Activated T-helper 1 cell treated with anti-CD3 and anti-CD28 coated beads, Interleukin-12 subunit alpha, Interleukin-12 subunit beta, Interleukin-2, Interleukin-4 antibody, amounts not matched to agents 30 ng/mL and 10 ng/mL and 1 ng/mL, durations not matched to agents 14 hours and 24 hours and 36 hours (primary cell): ENCODE results near the gene SGCA. TPM values are rescaled to one million over a fixed set of nuclear protein-coding genes. Genes with fewer than 3 reads are reported as not detected.
A peak's percentile ranks its signal among the peaks of the same experiment; 100 is the strongest.

Experiments
- DNase-seq: peaks from one replicate; pipeline ENCODE4 v3.0.0; 2021; ENCODE audit warnings: low spot score
- H3K27ac Mint-ChIP-seq: one replicate; pipeline ENCODE4 v1.8.0; 2021; ENCODE audit warnings: mild to moderate bottlenecking, mixed read lengths
- H3K27me3 Mint-ChIP-seq: one replicate; pipeline ENCODE4 v1.8.0; 2022; ENCODE audit warnings: mild to moderate bottlenecking, moderate library complexity, mixed read lengths; ENCODE audit not compliant: insufficient read depth
- H3K36me3 Mint-ChIP-seq: one replicate; pipeline ENCODE4 v1.8.0; 2021; ENCODE audit warnings: low read depth, mixed read lengths
- H3K4me1 Mint-ChIP-seq: one replicate; pipeline ENCODE4 v1.8.0; 2021; ENCODE audit warnings: low read depth, mixed read lengths
- H3K4me3 Mint-ChIP-seq: one replicate; pipeline ENCODE4 v1.8.0; 2021; ENCODE audit warnings: mild to moderate bottlenecking, moderate library complexity, mixed read lengths
- H3K9me3 Mint-ChIP-seq: one replicate; pipeline ENCODE4 v1.8.0; 2021; ENCODE audit warnings: mixed read lengths
- intact Hi-C: fragments of 100-400 bp; cut with micrococcal nuclease; formaldehyde crosslinking; loops from one replicate; pipeline ENCODE4 v1.15.1; 2024
- total RNA-seq: library from RNA; stranded (reverse); gene quantifications from 2 replicates; pipeline ENCODE4 v1.2.3, GENCODE V29; 2022

The SGCA gene
- total RNA-seq, 1 donor from 2014 or later, result 0.49 TPM

GRCh38 chr17:50148226-50149090 is 17.3 kb upstream of the SGCA start:
- peak; percentile 55 for DNase-seq
- H3K27me3 Mint-ChIP-seq, result no peaks in the 10 kb centered on the region
- peak overlapping the region; percentile 94 for H3K27ac Mint-ChIP-seq
- H3K4me1 Mint-ChIP-seq, result peaks cover 56% of the 10 kb centered on the region
- H3K36me3 Mint-ChIP-seq, result peaks cover 30% of the 10 kb centered on the region
- no peaks in the 10 kb centered on the region for H3K9me3 Mint-ChIP-seq
- intact Hi-C loops, result loop anchor here (2.0 kb wide), 1 partner anchor 18 kb away; the partner anchor contains the start of gene SAMD14
- H3K4me3 Mint-ChIP-seq, result peak overlapping the region; percentile 98

DNA sequence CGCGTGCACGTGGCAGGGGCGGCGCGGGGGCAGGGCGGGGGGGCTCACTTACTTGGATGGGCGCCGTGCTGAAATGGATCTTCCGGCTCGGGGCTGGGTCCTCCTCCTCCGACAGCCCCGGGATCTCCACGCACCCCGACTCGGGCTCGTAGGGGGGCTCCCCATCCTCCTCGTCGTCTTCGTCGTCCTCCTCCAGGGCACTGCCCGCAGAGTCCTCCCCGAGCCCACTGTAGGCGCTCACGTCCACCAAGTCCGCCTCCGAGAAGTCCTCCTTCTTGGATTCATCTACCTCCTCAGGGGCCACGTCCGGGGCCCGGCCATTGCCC is 16.8 kb upstream of the SGCA start:
- Mint-ChIP-seq H3K9me3 (no peaks in the 10 kb centered on the region), H3K4me3 (peak overlapping the region; percentile 98), H3K36me3 (peaks cover 28% of the 10 kb centered on the region), H3K27me3 (no peaks in the 10 kb centered on the region), H3K27ac (peak overlapping the region; percentile 94), H3K4me1 (peaks cover 51% of the 10 kb centered on the region)
- intact Hi-C loops, result loop anchor here (2.0 kb wide), 1 partner anchor 18 kb away; the partner anchor contains the start of gene SAMD14
- DNase-seq, result no peak

DNA sequence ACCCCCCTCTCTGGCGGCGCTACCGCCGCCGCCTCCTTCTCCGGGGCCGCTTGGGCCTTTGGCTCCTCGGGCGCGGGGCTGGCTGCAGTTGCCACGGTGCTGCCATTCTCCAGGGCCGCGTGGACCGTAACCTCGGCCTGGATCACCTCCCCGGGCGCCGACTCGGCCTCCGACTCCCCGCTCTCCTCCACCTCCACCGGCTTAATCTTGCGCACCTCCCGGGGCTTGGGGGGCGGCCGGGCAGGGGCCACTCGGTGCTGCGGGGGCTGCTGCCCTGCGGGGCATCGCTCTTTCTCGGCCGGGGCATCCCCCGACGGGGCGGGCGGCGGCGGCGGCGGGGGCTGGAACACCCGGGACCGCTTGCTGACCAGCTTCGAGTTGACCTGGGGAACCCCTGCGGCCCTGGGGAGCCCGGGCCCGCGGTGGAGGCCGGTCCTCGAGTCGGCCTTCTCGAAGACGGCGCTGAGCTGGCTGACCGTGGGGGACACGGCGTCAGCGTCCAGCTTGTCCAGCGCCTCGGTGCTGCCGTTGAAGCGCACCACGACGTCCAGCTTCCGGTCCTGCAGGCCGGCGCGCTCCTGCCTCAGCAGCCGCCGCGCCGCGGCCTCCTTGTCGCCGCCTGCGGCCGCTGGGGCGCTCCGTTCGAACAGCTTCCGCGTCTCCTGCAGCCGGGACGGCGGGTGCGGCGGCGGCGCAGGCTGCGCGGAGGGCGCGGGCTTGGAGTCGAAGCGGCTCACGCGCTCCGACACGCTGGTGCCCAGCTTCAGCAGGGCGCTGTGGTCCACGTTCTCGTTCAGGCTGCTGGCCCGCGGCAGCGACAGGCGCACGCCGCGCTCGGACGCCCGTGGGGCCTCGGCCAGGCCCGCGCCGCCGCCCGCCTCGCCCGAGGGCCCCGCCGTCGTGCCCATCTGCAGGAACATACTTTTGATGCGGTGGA is 16.1 kb upstream of the SGCA start:
- peaks cover 22% of the 10 kb centered on the region for H3K36me3 Mint-ChIP-seq
- intact Hi-C loops, result loop anchor here (2.0 to 5.0 kb wide), 3 partner anchors 19 to 472 kb away; partner anchors contain the start of genes KAT7, SAMD14 and SPOP
- H3K4me1 Mint-ChIP-seq, result peaks cover 51% of the 10 kb centered on the region
- peak overlapping the region; percentile 94 for H3K27ac Mint-ChIP-seq
- DNase-seq, result peak; percentile 45
- H3K4me3 Mint-ChIP-seq, result peak overlapping the region; percentile 98
- no peaks in the 10 kb centered on the region for H3K9me3 Mint-ChIP-seq
- H3K27me3 Mint-ChIP-seq, result no peaks in the 10 kb centered on the region

DNA sequence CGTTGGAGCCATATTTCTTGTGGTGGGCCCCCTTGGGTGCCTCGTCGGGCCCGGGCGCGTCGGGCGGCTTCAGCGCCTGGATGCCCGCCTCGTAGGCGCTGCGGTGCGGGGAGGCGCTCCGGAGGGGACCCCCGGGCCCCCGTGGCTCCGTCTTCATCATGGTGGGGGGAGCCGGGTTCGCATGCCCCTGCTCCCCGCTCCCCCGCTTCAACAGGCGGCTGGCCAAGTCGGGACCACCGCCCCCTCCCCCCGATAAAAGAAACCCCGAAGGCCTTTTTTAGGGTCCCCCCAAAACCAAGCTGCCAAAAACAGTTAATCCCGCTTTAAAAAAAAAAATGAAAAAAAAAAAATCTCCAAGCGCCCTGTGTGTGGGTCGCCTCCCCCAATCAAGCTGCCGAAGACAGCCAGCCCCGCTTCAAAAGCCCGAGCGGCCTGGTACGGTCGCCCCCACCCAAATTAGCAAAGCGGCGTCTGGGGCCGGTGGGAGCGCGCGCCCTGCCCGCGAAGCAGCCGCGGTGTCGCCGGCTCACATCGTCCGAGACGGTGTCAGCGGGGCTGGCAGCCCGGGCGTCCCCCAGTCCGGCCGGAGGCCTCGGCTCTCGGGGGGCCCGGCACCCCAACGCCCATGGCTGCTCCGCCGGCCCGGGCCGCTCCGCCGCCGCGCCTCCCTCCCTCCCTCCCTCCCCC is 15.3 kb upstream of the SGCA start, which contains the start of gene PPP1R9B:
Gene PPP1R9B, minus strand, starts transcription at position 324 of the 687 bp plus-strand sequence. Its CDS starts 164 bp downstream, at position 160.
- intact Hi-C loops, result loop anchor here (1.0 to 5.0 kb wide), 5 partner anchors 10 to 473 kb away; partner anchors contain the start of genes KAT7, PDK2 and SPOP
- peak within 1 kb of the TSS; percentile 98 for H3K4me3 Mint-ChIP-seq
- peaks cover 16% of the 10 kb centered on the region for H3K36me3 Mint-ChIP-seq
- peak within 1 kb of the TSS; percentile 95 for H3K27ac Mint-ChIP-seq
- H3K4me1 Mint-ChIP-seq, result peaks cover 48% of the 10 kb centered on the region
- H3K9me3 Mint-ChIP-seq, result no peaks in the 10 kb centered on the region
- DNase-seq, result no peak
- no peaks in the 10 kb centered on the region for H3K27me3 Mint-ChIP-seq

- intact Hi-C loops, result loop anchor here (1.0 to 5.0 kb wide), 5 partner anchors 10 to 474 kb away; partner anchors contain the start of genes KAT7, PDK2 and SPOP
- Mint-ChIP-seq H3K27ac (peak overlapping the region; percentile 95), H3K36me3 (peaks cover 15% of the 10 kb centered on the region), H3K27me3 (no peaks in the 10 kb centered on the region), H3K4me3 (peak overlapping the region; percentile 92), H3K4me1 (peaks cover 41% of the 10 kb centered on the region), H3K9me3 (no peaks in the 10 kb centered on the region)
- peak; percentile 86 for DNase-seq
Observed at GRCh38 chr17:50151041-50151936, 14.5 kb upstream of the SGCA start.

DNA sequence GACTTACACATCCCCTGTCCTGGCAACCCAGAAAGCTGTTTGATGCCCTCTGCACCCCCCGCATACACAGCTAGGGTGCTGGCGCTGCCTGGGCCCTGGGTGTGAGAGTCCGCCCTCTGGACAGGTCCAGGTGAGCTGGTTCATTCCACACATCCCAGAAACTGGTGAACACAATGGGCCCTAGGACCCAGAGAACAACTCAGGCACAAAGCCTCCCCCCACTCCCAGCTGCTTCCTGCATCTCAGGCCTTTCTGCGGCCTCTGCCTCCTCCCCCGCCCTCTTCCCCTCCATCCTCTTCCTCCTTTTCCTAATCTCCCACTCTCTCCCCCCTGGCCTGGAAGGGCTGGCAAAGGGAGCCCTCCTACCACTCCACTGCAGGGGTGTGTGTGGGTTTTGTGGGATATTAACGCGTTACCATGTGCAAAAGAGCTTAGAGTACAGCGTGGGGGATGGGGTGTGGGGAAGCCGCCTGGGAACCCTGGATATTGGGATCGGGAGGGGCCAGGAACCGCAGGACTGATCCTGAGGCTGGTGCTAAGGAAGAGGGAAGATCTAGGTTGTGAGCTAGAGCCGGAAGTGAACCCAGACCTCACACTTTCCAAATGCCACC is 13.8 kb upstream of the SGCA start:
- peak; percentile 56 for DNase-seq
- H3K4me3 Mint-ChIP-seq, result peak overlapping the region; percentile 92
- intact Hi-C loops, result loop anchor here (1.0 to 5.0 kb wide), 5 partner anchors 9 to 475 kb away; partner anchors contain the start of genes KAT7, PDK2 and SPOP

DNA sequence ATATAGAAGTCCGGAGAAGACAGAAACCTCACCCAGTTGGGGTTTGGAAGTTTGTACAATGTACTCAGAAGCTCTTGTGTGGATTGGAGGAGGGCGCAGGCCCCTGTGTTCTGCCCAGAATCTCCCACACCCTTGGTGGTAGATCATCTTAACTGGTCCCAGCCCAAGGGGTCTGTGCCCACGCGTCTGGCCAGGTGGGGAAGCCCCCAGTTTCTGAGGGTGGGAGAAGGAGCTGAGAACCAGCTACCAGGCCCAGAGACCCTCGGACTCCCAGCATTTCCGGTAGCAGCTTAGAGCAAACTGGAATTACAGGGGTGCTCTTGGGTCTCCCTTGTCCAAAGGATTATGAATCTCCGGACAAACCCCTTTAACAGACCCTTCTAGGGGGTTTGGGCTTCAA is 13.1 kb upstream of the SGCA start:
- DNase-seq, result no peak
- intact Hi-C loops, result loop anchor here (5.0 kb wide), 1 partner anchor 475 kb away; the partner anchor contains the start of gene SPOP
- H3K36me3 Mint-ChIP-seq, result peaks cover 5% of the 10 kb centered on the region
- H3K27me3 Mint-ChIP-seq, result no peaks in the 10 kb centered on the region
- peaks cover 28% of the 10 kb centered on the region for H3K4me1 Mint-ChIP-seq
- H3K27ac Mint-ChIP-seq, result peak overlapping the region; percentile 95
- no peaks in the 10 kb centered on the region for H3K9me3 Mint-ChIP-seq
- H3K4me3 Mint-ChIP-seq, result peak overlapping the region; percentile 30

More for the DNA sequence above, 13.8 kb upstream of the SGCA start:
- Mint-ChIP-seq H3K4me1 (peaks cover 33% of the 10 kb centered on the region), H3K27ac (peak overlapping the region; percentile 95), H3K9me3 (no peaks in the 10 kb centered on the region), H3K27me3 (no peaks in the 10 kb centered on the region), H3K36me3 (peaks cover 12% of the 10 kb centered on the region)

GRCh38 chr17:50153650-50154575 is 11.9 kb upstream of the SGCA start:
- Mint-ChIP-seq H3K27ac (no peak overlapping the region), H3K4me1 (peaks cover 37% of the 10 kb centered on the region), H3K9me3 (no peaks in the 10 kb centered on the region), H3K4me3 (no peak overlapping the region), H3K36me3 (no peaks in the 10 kb centered on the region), H3K27me3 (no peaks in the 10 kb centered on the region)
- intact Hi-C loops, result loop anchor here (5.0 kb wide), 1 partner anchor 477 kb away; the partner anchor contains the start of gene SPOP
- DNase-seq, result no peak

- Mint-ChIP-seq H3K27me3 (no peaks in the 10 kb centered on the region), H3K4me3 (no peak overlapping the region), H3K4me1 (peaks cover 37% of the 10 kb centered on the region), H3K36me3 (no peaks in the 10 kb centered on the region), H3K27ac (no peak overlapping the region), H3K9me3 (no peaks in the 10 kb centered on the region)
- DNase-seq, result no peak
- intact Hi-C loops, result loop anchor here (5.0 kb wide), 1 partner anchor 477 kb away; the partner anchor contains the start of gene SPOP
Observed at GRCh38 chr17:50154604-50155003, 11.2 kb upstream of the SGCA start.

DNA sequence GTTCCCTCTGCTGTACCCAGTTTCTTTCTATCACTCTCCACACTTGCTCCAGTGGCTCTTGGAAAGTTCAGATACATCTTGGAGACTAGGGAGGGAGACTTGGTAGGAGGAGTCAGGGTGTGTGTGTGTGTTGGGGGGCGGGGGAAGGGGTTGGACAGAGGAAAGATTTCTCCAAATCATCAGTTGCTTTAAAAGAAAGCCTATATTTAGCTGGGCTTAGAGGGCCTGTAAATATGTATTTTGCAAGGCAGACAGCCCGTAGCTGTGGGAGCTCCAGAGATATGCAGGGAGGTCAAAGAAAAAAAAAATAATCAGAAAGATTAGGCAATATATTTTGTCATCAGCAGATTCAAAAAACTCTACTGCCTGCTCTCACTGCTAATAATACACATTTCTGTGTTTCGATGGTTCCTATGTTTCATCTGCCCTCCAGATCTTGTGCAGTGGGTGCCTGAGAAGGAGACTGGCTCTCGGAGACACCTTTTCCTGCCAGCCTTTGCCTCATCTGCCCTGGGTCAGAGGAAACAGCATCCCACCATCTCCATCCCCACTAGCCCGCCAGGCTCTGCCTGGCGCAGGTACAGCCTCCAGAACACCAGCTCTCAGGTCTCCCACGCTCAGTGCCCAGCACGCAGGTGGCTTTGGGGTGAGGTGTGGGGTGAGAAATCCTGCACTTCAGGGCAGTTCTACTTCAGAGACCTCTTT is 10.5 kb upstream of the SGCA start:
- no peaks in the 10 kb centered on the region for H3K36me3 Mint-ChIP-seq
- H3K9me3 Mint-ChIP-seq, result no peaks in the 10 kb centered on the region
- intact Hi-C loops, result no loop called here
- no peak for DNase-seq
- H3K27me3 Mint-ChIP-seq, result no peaks in the 10 kb centered on the region
- H3K4me1 Mint-ChIP-seq, result peaks cover 37% of the 10 kb centered on the region
- H3K27ac Mint-ChIP-seq, result no peak overlapping the region
- H3K4me3 Mint-ChIP-seq, result no peak overlapping the region
